GM12864 (cell line): ENCODE measurements around the gene BRD7.
A peak's percentile ranks its signal among the peaks of the same experiment; 100 is the strongest.

Experiments
- DNase-seq: peaks from one replicate; pipeline ENCODE4 v3.0.0-alpha.2; 2011; ENCODE audit warnings: low read depth
- H3K4me3 ChIP-seq: 2 replicates; pipeline ENCODE4 v1.5.1; 2011; ENCODE audit warnings: mild to moderate bottlenecking, low read depth, low read length, control low read depth
- TF ChIP-seq, protein P1 (sequence below): IDR thresholded peaks from 2 replicates; pipeline ENCODE4 v1.5.1; 2011; ENCODE audit warnings: low read depth, mild to moderate bottlenecking, moderate library complexity, low read length, control low read depth, inconsistent platforms; ENCODE audit errors: missing control alignments

The BRD7 gene

DNA sequence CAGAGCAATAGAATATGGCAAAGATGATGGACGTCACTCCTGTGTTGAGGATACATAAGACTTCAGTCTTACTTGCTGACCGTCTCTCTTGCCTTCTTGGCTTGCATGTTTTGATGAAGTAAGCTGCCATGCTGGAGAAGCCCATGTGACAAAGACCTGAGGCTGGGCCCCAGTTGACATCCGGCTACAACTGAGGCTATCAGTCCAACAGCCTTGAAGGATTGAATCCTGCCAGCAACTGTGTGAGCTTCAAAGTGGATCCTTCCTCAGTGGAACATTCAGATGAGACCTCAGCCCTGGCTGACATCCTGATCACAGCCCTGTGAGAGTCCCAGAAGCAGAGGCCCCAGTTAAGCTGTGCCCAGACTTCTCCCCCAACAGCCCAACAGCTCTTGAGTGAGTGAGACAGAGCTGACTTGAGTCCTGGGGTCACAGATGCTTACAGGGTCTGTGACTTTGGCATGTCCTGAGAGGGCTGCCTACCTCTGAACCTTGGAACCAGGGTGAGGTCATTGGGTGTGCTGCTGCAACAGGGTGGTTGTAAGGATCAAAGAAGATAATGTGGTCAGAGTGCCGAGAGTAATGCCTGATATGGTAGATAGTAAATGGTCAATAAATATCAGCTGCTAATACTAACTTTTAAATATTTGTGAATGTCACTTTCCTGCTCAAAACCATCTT is 2.4 kb upstream of the BRD7 start:
- no peak for DNase-seq
- TF ChIP-seq, protein P1, sequence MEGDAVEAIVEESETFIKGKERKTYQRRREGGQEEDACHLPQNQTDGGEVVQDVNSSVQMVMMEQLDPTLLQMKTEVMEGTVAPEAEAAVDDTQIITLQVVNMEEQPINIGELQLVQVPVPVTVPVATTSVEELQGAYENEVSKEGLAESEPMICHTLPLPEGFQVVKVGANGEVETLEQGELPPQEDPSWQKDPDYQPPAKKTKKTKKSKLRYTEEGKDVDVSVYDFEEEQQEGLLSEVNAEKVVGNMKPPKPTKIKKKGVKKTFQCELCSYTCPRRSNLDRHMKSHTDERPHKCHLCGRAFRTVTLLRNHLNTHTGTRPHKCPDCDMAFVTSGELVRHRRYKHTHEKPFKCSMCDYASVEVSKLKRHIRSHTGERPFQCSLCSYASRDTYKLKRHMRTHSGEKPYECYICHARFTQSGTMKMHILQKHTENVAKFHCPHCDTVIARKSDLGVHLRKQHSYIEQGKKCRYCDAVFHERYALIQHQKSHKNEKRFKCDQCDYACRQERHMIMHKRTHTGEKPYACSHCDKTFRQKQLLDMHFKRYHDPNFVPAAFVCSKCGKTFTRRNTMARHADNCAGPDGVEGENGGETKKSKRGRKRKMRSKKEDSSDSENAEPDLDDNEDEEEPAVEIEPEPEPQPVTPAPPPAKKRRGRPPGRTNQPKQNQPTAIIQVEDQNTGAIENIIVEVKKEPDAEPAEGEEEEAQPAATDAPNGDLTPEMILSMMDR, result no peak
- no peak overlapping the region for H3K4me3 ChIP-seq

DNA sequence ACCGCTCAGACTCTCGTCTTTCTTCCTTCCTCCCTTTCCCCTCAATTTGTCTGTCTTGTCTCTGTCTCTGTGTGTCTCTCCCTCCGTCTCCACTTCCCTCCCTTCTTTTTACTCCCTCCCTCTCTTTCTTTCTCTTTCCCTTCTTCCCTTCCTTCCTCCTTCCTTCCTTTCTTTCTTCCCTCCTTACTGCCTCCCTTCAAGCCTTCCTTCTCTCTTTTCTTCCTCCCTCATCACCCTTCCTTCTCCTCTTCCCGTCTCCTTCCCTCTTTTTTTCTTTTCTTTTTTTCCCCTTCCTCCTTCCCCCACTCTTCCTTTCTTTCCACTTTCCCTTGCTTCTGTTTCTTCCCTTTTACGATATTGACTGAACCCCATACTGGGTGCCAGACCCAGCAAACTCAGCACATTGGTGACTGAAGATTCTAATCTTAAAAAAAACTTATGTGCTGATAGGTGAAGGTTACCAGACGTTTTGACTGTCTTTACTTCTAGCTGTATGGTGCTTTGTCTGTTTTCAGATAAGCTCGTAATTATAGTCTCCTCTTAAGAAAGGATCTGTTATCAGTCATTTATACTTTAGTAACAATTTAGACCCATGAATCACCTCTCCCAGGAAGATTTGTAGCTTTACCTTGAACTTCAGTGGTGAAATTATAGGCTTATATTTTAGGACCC is 481 bp upstream of the BRD7 start:
- peak overlapping the region; percentile 28 for H3K4me3 ChIP-seq
- DNase-seq, result no peak
- TF ChIP-seq, protein P1, result no peak

DNA sequence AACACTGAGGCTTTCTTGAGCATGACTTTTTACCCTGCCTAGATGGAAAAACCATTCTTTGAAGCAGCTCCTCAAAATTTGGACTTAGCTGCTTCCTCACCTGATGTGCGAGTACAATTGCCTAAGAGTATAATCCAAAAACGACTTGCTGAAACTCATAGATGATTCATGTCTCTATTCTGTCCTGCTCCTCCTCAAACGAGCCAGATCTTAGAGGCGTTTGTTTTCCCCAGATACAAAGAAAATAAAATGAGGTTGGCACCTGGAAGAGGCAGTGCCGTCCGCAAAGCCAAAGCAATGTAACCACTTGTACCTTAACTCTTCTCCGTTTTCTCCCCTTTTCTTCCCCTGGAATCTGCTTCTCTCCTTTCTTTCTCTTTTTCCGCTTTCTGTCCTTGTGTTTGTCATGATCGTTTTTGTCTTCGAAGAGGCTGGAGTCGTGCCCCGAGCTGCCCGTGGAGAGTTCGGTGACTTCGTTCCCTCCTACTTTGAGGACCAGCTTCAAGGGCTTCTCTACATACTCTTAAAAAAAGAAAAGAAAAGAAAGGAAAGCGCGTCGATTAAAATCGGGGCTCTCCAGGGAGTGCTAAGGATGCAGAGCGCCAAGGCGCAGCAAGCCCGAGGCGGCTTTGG is 895 bp downstream of the BRD7 start:
- peak overlapping the region; percentile 94 for H3K4me3 ChIP-seq
- TF ChIP-seq, protein P1, result no peak
- no peak for DNase-seq

GRCh38 chr16:50365791-50366575 is 2.8 kb downstream of the BRD7 start:
- no peak for DNase-seq
- TF ChIP-seq, protein P1, result no peak
- no peak overlapping the region for H3K4me3 ChIP-seq

DNA sequence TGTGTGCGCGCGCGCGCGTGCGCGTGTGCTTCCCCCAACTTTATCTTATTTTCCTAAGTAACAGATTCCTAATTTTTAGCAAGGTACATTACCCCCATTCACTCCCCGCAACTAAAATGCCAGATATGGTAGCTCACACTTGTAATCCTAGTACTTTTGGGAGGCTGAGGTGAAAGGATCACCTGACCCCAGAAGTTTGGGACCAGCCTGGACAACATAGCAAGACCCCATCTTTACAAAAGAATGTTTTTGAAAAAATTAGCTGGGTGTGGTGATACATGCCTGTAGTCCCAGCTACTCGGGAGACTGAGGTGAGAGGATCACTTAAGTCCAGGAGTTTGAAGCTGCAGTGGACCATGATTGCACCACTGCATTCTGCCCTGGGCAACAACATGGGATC is 5.1 kb downstream of the BRD7 start:
- DNase-seq, result no peak
- TF ChIP-seq, protein P1, result no peak
- H3K4me3 ChIP-seq, result no peak overlapping the region

GRCh38 chr16:50360779-50361178 is 8.0 kb downstream of the BRD7 start:
- DNase-seq, result no peak
- TF ChIP-seq, protein P1, result no peak
- no peak overlapping the region for H3K4me3 ChIP-seq
